GM21423 (cell line): ENCODE data around the gene AMT.
A peak's percentile ranks its signal among the peaks of the same experiment; 100 is the strongest.
"Not testable (repeated sequence)": the region's sequence is repeated elsewhere in the genome, so short reads cannot be mapped to it uniquely, and the experiment has no call there.

ENCODE experiments used
- ATAC-seq: cut with Tn5 transposase; IDR thresholded peaks from one replicate; pipeline ENCODE4 v1.9.1; 2021; ENCODE audit warnings: mild to moderate bottlenecking, moderate library complexity; ENCODE audit not compliant: unreplicated experiment

The AMT gene

DNA sequence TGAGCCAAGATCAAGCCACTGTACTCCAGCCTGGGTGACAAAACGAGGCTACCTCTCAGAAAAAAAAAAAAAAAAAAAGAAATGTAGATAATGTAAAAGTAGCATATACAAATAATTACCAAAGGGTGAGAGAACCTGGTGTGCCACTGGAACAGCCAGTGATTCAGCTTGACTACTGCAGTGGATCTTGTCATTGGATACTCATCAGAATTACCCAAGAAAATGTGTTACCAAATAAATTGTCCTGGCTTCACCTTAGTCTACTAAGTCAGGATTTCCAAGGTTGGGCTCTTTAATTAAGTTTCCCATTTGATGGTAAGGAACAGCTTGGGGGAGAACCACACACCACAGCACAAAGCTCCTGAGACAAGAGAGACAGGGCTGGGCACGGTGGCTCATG, 5.3 kb upstream of the AMT start:
- ATAC-seq, result no peak

GRCh38 chr3:49424816-49425215, 2.5 kb upstream of the AMT start:
- no peak for ATAC-seq

DNA sequence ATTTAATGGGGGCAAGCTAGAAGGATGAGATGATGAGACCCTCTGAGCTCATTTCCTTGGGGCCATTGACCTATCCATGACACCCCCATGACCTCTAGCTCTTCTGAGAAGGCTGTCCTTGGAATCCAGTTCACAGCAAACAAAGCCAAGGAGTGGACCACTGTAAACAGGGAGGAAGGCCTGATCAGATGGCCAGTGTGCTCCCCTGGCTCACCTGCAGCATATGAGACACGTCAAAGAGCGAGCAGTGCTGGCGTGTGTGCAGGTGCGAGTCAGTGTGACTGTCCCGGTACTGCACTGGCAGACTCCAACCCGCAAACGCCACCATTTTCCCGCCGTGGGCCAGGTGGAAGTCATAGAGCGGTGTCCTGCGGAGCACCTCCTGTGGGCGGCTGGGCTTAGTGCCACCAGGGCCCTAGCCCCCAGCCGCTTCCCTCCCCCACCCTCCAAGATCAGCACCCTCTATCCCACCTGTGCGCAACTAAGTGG, 339 bp downstream of the AMT start:
- no peak for ATAC-seq

DNA sequence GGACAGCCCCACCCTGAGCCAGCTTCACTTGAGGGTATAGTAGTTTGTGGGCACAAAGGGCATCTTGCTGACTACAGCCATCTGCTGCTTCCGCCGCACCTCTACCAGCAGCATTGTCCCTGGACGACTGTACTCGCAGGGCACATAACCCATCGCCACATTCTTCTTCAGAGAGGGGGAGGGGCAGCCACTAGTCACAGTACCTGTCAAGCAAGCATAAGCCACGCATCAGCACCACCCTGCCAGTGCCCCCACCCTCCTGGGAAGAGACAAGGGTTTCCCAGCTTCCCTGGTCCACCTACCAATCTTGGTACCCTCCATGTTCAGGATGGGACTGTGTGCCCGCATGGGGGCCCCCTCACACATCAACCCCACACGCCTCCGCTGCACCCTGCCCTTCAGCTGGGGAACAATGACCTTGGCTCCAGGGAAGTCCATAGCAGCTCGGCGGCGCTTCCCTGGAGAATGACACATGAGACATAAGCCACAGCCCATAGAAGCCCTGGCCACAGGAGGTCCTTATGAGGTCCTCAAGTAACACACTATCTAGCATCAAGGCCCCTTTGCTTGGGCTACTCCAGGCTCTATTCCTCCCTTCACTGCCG, 4.7 kb downstream of the AMT start:
- no peak for ATAC-seq

DNA sequence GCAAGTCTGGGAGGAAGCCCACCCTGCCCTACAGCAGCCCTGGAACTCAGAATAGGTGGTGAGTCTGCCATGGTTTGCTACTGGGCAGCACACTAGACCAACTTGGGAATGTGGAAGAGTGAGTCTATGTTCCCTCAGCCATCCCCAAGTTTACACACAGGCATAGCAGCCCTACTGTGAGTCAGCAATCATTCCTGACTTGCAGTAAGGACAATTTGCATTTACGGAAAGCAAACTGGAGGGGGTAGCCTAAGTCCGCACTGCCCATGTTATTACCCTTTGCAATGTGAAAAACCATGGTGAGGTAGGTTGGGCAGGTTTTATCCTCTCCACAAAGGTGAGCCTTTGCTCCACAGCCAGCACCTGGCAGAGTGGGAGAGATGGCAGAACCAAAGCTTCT, 5.4 kb downstream of the AMT start:
- no peak for ATAC-seq

DNA sequence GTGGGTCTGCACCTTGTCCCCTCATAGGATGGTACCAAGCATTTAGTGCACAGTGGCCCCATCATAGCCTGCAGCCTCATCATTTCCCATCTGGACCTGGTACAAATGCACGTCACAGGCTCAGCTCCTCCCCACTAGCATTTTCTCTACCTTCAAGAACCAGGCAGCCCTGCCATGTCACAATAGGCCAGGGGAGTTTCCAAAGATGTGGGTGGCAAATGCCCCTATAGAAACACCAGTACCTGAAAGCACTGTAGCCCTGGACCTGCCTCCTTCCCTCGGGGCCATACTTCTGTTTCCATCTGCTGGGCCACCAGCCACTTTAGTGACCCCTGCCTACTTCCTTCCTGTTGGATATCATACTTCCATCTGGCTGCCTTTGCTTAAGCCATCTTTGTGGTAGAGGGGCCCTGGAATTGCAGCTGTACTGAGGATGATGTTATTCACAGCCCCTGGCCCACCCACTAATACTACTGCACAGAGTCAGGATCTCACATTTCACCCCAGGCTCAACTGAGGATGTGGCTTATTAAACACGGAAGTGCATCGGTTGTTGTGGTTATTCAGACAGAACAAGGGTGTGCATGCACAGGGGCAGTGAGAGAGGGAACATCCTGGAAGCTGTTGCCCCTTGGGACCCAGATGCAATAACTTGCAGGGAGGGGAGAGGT, 6.2 kb downstream of the AMT start:
- ATAC-seq, result no peak

DNA sequence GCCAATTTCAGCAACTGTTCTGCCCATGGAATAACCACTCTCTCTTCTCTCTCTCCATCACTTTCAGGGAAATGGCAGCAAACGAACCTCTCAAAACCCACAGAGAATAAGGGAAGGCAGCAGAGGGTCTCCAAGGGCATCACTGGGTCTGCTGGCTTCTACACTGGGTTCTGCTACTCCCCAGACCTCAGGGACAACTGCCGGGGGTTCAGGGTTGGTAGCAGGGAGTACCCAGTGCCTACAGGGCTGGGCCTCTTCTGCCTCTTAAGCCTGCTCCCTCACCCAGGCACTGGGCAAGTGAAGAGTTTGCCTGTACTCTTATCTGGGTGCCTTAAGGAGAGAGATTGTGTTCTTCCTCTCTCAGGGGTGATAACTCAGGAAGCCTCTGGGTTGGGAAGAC, 7.5 kb downstream of the AMT start:
- ATAC-seq, result no peak

DNA sequence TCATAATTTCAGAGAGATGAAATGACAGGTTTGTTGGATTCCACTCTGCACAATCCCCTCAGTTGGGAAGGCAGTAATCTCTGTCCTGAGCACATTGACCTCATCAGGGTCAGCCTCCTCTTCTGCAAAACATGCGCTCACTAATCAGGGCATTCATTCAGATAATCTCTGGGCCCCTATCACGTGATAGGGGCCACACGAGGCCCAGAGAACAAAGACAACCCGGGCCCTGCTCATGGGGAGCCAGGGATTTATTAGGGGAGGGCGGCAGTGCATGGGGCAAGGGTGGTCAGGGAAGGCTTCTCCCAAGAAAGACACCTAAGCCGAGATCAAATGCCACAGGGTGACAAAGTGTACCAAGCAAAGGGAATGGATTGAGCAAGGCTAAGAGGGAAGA, 8.9 kb downstream of the AMT start:
- ATAC-seq, result no peak

- no peak for ATAC-seq
These were observed 9.5 kb downstream of the AMT start for GRCh38 chr3:49412632-49413337.

DNA sequence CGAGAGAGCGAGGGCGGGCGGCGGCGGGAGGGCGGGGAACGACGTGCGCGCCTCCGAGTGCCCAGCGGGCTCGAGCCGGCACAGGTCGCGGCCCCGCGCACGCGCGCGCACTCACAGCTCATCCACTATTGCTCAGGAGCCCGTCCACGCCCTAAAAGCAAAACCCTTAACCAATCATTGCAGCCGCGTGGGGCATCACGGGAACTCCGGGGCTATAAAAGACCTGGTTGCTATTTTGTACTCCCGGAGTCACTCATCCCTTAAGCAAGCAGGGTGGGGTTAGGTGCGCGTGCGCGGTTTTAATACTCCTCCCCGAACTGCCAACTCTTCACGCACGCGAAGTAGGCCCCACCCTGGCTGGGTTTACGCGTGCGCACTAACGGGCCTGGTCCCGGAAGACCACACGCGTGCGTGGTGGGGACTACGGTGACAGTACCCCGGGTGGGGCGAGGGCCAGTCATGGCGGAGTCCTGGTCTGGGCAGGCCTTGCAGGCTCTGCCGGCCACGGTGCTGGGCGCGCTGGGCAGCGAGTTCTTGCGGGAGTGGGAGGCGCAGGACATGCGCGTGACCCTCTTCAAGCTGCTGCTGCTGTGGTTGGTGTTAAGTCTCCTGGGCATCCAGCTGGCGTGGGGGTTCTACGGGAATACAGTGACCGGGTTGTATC, 10.2 kb downstream of the AMT start, which contains the start of the genes RHOA and TCTA:
RHOA (minus strand) TSS at position 9 of the 664 bp plus-strand sequence. CDS start 36,387 bp downstream, outside the sequence.
TCTA (plus strand) TSS at position 456 of the 664 bp plus-strand sequence; CDS start at position 460, 4 bp downstream.
- ATAC-seq, result peak; percentile 76

DNA sequence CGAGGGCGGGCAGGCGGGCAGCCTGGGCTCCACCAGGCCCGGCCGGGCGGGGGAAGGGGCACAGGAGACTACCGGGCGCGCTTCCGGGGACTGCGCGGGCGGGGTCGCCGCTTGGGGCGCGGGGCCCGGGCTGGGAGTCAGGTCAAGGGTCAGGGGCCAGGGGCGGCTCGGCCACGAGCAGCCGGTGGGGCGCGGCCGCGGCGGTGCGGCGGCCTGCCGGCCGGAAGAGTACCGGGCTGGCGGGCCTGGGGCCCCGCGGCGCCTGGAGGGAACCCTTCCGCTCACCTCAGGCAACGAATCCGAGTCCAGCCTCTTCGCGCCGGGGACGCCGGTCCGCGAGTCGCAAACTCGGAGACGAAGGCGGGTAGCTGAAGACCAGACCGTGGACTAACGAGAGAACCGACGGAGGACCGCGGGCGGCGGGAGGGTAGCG, 10.7 kb downstream of the AMT start:
- peak; percentile 24 for ATAC-seq

DNA sequence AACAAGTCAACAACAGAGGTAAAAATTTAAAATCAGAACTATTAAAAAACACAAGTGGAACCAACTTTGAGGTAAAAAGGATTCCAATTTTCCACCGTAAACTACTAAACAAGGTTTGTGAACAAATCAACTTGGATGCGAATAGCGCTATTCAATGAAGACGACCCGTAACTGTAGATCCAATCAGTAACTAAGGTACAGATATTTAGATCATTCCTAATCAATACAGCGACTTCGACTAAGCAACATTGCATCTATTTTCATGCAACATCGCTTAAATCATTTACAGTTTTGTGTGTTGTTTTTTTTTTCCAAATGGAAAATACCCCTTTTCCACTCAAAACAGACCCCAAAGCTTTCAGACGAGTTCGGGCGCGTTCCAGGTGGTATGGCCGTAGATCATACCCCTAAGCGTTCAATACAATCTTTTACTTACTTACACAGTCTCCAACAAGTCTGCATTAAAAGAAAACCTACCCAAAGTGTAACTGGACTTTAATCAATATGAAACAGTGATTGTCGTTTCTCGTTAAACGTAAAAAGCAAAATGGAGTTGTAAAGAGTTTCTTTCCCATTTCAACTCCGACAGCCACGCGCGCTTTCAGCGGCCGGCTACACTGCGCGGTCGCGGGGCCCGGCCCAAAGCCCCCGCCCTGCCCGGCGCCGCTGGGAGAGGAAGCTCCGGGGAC, 11.3 kb downstream of the AMT start:
- no peak for ATAC-seq

GRCh38 chr3:49410066-49410845, 12.0 kb downstream of the AMT start:
- no peak for ATAC-seq

- ATAC-seq, result no peak
These were observed 15.4 kb downstream of the AMT start for GRCh38 chr3:49406571-49407565.

DNA sequence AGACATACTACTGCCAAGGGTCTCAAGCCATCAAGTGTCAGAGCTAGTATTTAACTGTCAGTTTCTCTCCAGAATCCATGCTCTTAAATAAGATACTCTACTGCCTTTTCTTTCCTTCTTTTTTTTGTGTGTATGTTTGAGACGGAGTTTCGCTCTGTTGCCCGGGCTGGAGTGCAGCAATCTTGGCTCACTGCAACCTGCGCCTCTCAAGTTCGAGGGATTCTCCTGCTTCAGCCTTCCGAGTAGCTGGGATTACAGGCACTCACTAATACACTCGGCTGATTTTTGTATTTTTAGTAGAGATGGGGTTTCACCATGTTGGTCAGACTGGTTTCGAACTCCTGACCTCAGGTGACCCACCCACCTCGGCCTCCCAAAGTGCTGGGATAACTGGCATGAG, 16.7 kb downstream of the AMT start:
- not testable (repeated sequence) for ATAC-seq

DNA sequence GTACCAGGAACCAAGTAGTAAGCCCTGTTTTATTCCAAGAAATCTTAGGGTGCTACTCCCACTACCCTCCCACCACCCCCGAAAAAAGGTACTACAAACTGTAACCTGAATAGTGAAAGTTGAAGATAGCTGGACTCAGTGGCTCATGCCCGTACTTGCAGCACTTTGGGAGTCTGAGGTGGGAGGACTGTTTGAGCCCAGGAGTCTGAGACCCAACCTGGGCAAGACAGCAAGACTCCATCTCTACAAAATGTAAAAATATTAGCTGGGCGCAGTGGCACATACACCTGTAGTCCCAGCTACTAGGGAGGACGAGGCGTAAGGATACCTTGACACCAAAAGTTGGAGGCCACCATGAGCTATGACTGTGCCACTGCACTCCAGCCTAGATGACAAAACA, 18.4 kb downstream of the AMT start:
- no peak for ATAC-seq

DNA sequence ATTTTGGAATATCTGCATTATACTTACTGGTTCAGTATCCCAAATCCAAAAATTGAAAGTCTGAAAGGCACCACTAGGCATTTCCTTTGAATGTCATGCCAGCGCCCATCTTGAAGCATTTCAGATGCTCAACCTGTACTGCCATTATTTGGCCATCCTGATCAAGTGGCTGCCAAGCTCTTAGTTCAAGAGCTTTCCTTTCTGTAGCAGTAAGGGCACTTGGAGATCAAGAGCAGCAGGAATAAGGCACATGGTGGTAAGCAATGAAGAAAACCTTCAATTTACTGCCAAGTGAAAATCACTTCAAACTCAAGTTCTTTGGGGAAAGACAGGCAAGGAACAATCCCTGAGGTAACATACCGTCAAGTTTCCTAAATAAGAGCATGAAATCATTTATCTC, 20.5 kb downstream of the AMT start:
- no peak for ATAC-seq

GRCh38 chr3:49399461-49399860, 22.8 kb downstream of the AMT start:
- ATAC-seq, result no peak

GRCh38 chr3:49397470-49397869, 24.8 kb downstream of the AMT start:
- ATAC-seq, result no peak
